ENCODE measurements around the gene APC.

- TF ChIP-seq TAF1 (conservative IDR thresholded peaks at IDR 0.05) = no peak
- no peak for TF ChIP-seq GABPA (IDR thresholded peaks at IDR 0.05 in 1 of 2, conservative IDR thresholded peaks at IDR 0.05 in 1 of 2)
- no peak for TF ChIP-seq SP1 (IDR thresholded peaks at IDR 0.05)
- TF ChIP-seq RAD21 (IDR thresholded peaks at IDR 0.05) = no peak
- no peak for TF ChIP-seq REST (IDR thresholded peaks at IDR 0.05)
- no peak for TF ChIP-seq CTCF (IDR thresholded peaks at IDR 0.05; ENCODE audit: low read depth, low read length, missing input control)
- no peak for TF ChIP-seq FOXA1 (IDR thresholded peaks at IDR 0.05)
- TF ChIP-seq ZBTB33 (IDR thresholded peaks at IDR 0.05) = no peak
- TF ChIP-seq RXRA (IDR thresholded peaks at IDR 0.05) = no peak
- no peak for TF ChIP-seq EGR1 (IDR thresholded peaks at IDR 0.05; ENCODE audit: low read depth in 2 of 2)
Measured at GRCh38 chr5:112794410-112794809, 56.7 kb downstream of the APC start.

Data from liver (tissue), 3 donors.